HG02973 (cell line): ENCODE measurements around the gene APOL5.
"Not testable (repeated sequence)": the region's sequence is repeated elsewhere in the genome, so short reads cannot be mapped to it uniquely, and the experiment has no call there.

Experiments used
- ATAC-seq: cut with Tn5 transposase; IDR thresholded peaks from one replicate; pipeline ENCODE4 v1.9.1; 2021; ENCODE audit warnings: moderate library complexity; ENCODE audit not compliant: unreplicated experiment

The APOL5 gene

GRCh38 chr22:35708917-35709316 lies 8.8 kb upstream of the APOL5 start:
- ATAC-seq: no peak

GRCh38 chr22:35711336-35711735 lies 6.3 kb upstream of the APOL5 start:
- no peak for ATAC-seq

GRCh38 chr22:35712672-35713071 lies 5.0 kb upstream of the APOL5 start:
- ATAC-seq: no peak

GRCh38 chr22:35719212-35719875 lies 1.7 kb downstream of the APOL5 start:
- no peak for ATAC-seq

- ATAC-seq: no peak
Measured at GRCh38 chr22:35721960-35722359, 4.3 kb downstream of the APOL5 start.

GRCh38 chr22:35725521-35725920 lies 7.8 kb downstream of the APOL5 start:
- no peak for ATAC-seq

GRCh38 chr22:35726398-35726797 lies 8.7 kb downstream of the APOL5 start:
- no peak for ATAC-seq

- no peak for ATAC-seq
Measured at GRCh38 chr22:35726933-35727332, 9.3 kb downstream of the APOL5 start.

- ATAC-seq: no peak
Measured at GRCh38 chr22:35727436-35727835, 9.8 kb downstream of the APOL5 start.

GRCh38 chr22:35728639-35729308 lies 11.1 kb downstream of the APOL5 start:
- ATAC-seq: no peak

GRCh38 chr22:35729309-35729698 lies 11.6 kb downstream of the APOL5 start:
- ATAC-seq: no peak

- no peak for ATAC-seq
Measured at GRCh38 chr22:35731321-35731720, 13.6 kb downstream of the APOL5 start.

GRCh38 chr22:35732116-35732515 lies 14.4 kb downstream of the APOL5 start:
- ATAC-seq: no peak

GRCh38 chr22:35733036-35733435 lies 15.4 kb downstream of the APOL5 start:
- no peak for ATAC-seq

- no peak for ATAC-seq
Measured at GRCh38 chr22:35733791-35734516, 16.3 kb downstream of the APOL5 start.

- ATAC-seq: no peak
Measured at GRCh38 chr22:35734517-35734827, 16.8 kb downstream of the APOL5 start.

- ATAC-seq: no peak
Measured at GRCh38 chr22:35735542-35735941, 17.9 kb downstream of the APOL5 start.

GRCh38 chr22:35736166-35736565 lies 18.5 kb downstream of the APOL5 start:
- ATAC-seq: no peak

GRCh38 chr22:35736701-35737100 lies 19.0 kb downstream of the APOL5 start:
- no peak for ATAC-seq

- ATAC-seq: not testable (repeated sequence)
Measured at GRCh38 chr22:35737886-35738285, 20.2 kb downstream of the APOL5 start.

GRCh38 chr22:35739076-35739930 lies 21.6 kb downstream of the APOL5 start:
- ATAC-seq: no peak
